ENCODE results near the gene STRN. TPM values are rescaled to one million over a fixed set of nuclear protein-coding genes. Genes with fewer than 3 reads are reported as not detected.

Gene STRN
- total and polyA plus RNA-seq, 2 of the 13 experiments (the other 11 are each of a cell fraction or from before 2014, with no cell fraction given), result 10.4 to 19.3 TPM

DNA sequence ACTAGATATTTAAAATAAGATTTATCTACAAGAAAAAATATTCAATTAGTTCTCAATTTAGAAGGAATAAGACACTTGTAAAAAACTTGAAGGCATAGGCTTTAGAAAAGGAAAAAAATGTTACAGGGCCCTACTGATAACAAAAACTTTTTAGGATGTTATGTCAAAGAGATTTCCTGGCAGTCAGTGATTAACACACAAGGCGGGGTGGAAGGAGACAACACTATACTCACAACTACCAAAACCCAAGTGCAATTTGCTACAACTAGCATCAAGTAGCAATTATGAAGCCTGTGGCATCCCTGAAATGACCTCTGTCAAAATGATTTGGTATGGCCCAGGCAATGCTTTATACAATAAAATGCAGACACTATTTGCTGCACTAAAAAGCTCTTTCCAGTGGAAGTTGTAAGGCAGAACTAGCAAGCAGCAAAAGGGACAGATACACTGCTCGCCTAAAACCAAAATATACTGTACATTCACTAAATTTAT lies 15.3 kb downstream of the STRN start (continued):
- TF ChIP-seq CREB3 (CRISPR knock-in tag; IDR thresholded peaks at IDR 0.05), result no peak
- TF ChIP-seq, protein P1, sequence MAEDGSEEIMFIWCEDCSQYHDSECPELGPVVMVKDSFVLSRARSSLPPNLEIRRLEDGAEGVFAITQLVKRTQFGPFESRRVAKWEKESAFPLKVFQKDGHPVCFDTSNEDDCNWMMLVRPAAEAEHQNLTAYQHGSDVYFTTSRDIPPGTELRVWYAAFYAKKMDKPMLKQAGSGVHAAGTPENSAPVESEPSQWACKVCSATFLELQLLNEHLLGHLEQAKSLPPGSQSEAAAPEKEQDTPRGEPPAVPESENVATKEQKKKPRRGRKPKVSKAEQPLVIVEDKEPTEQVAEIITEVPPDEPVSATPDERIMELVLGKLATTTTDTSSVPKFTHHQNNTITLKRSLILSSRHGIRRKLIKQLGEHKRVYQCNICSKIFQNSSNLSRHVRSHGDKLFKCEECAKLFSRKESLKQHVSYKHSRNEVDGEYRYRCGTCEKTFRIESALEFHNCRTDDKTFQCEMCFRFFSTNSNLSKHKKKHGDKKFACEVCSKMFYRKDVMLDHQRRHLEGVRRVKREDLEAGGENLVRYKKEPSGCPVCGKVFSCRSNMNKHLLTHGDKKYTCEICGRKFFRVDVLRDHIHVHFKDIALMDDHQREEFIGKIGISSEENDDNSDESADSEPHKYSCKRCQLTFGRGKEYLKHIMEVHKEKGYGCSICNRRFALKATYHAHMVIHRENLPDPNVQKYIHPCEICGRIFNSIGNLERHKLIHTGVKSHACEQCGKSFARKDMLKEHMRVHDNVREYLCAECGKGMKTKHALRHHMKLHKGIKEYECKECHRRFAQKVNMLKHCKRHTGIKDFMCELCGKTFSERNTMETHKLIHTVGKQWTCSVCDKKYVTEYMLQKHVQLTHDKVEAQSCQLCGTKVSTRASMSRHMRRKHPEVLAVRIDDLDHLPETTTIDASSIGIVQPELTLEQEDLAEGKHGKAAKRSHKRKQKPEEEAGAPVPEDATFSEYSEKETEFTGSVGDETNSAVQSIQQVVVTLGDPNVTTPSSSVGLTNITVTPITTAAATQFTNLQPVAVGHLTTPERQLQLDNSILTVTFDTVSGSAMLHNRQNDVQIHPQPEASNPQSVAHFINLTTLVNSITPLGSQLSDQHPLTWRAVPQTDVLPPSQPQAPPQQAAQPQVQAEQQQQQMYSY (CRISPR knock-in tag; IDR thresholded peaks at IDR 0.05), result no peak
- TF ChIP-seq REXO4 (CRISPR knock-in tag; IDR thresholded peaks at IDR 0.05; ENCODE audit: borderline replicate concordance), result no peak
- no peak for TF ChIP-seq ZBTB38 (CRISPR knock-in tag; IDR thresholded peaks at IDR 0.05)
- no peak for TF ChIP-seq AFF4 (CRISPR knock-in tag; IDR thresholded peaks at IDR 0.05)
- no peak for TF ChIP-seq ZEB1 (IDR thresholded peaks at IDR 0.05; ENCODE audit: insufficient replicate concordance, low read depth)
